ENCODE data around the gene SART3.

Gene SART3

DNA sequence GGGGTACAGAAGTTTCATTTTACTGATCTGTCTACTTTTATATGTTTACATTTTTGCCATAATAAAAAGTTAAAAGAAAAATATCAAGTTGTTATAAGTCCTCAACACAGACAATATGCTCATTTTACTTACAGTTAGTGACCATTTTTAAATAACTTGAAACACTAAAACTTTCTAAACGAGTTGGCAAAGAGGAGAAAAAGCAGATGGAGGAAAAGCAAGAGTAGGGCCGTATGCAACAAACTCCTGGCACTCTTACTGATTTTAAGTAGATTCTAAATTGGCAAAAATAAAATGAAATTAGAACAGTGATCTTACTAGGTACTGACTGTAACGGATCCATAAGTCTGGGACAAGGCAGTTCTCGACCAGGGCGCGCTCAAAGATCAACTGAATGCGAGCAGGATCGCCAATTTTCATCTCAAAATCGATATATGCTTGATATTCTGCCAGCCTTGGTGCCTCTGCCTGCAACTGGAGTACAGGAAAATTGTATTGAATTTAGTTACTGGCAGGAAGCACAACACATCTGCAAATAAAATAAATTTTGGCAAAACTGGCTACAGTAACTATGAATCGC is 22.3 kb downstream of the SART3 start:
- Histone ChIP-seq H3K36me3 (peaks cover 62% of the 10 kb centered on the region), H3K4me3 (ENCODE audit: low read depth, low read length) (no peak overlapping the region), H3K9me3 (no peaks in the 10 kb centered on the region), H3K27me3 (no peaks in the 10 kb centered on the region), H3K4me1 (no peaks in the 10 kb centered on the region)
- DNase-seq = no peak
- TF ChIP-seq CTCF (IDR thresholded peaks at IDR 0.05; ENCODE audit: low read depth, low read length) = no peak

GRCh38 chr12:108538146-108538545 is 22.8 kb downstream of the SART3 start:
- peaks cover 59% of the 10 kb centered on the region for H3K36me3 ChIP-seq
- no peak for TF ChIP-seq CTCF (IDR thresholded peaks at IDR 0.05; ENCODE audit: low read depth, low read length)
- no peaks in the 10 kb centered on the region for H3K27me3 ChIP-seq
- H3K4me3 ChIP-seq (ENCODE audit: low read depth, low read length) = no peak overlapping the region
- no peaks in the 10 kb centered on the region for H3K4me1 ChIP-seq
- DNase-seq = no peak
- no peaks in the 10 kb centered on the region for H3K9me3 ChIP-seq

GRCh38 chr12:108531929-108532848 is 28.8 kb downstream of the SART3 start:
- Histone ChIP-seq H3K4me3 (ENCODE audit: low read depth, low read length) (no peak overlapping the region), H3K4me1 (no peaks in the 10 kb centered on the region), H3K9me3 (no peaks in the 10 kb centered on the region), H3K27me3 (no peaks in the 10 kb centered on the region), H3K36me3 (peaks cover 82% of the 10 kb centered on the region)
- DNase-seq = no peak
- no peak for TF ChIP-seq CTCF (IDR thresholded peaks at IDR 0.05; ENCODE audit: low read depth, low read length)

DNA sequence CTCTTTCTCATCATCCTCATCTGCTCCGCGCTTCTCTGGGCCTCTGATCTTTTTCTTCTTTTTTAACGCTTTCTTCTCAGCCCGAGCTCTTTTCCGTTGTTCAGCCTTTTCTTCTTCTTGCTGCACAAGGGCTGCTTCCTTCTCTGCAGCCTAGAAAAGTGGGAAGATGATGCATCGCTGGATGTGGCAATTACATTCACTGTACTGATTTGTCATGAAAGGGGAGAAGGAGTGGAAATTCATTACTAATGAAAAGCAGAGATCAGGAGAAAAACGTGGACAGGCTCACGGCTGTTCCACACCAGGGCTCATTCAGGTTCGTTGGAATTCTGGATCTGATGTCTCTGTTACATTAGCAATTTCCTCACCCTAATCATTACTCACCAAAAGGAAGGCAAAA is 30.8 kb downstream of the SART3 start:
- H3K36me3 ChIP-seq = peaks cover 83% of the 10 kb centered on the region
- no peak for DNase-seq
- H3K27me3 ChIP-seq = no peaks in the 10 kb centered on the region
- no peak overlapping the region for H3K4me3 ChIP-seq (ENCODE audit: low read depth, low read length)
- H3K4me1 ChIP-seq = no peaks in the 10 kb centered on the region
- no peak for TF ChIP-seq CTCF (IDR thresholded peaks at IDR 0.05; ENCODE audit: low read depth, low read length)
- H3K9me3 ChIP-seq = no peaks in the 10 kb centered on the region

- Histone ChIP-seq H3K4me1 (no peaks in the 10 kb centered on the region), H3K27me3 (no peaks in the 10 kb centered on the region), H3K36me3 (peaks cover 98% of the 10 kb centered on the region), H3K4me3 (ENCODE audit: low read depth, low read length) (no peak overlapping the region), H3K9me3 (no peaks in the 10 kb centered on the region)
- no peak for TF ChIP-seq CTCF (IDR thresholded peaks at IDR 0.05; ENCODE audit: low read depth, low read length)
- no peak for DNase-seq
Observed at GRCh38 chr12:108527166-108527496, 33.8 kb downstream of the SART3 start.
